Measurements from ENCODE around the gene CDKN1A.

- TF ChIP-seq POLR2A (IDR thresholded peaks at IDR 0.05; ENCODE audit: extremely low read depth, insufficient read length), result no peak
- TF ChIP-seq CTCF (IDR thresholded peaks at IDR 0.05; ENCODE audit: low read depth, low read length), result no peak
- no peak for TF ChIP-seq MAX (IDR thresholded peaks at IDR 0.05; ENCODE audit: low read depth, low read length)
- no peak for TF ChIP-seq MYC (IDR thresholded peaks at IDR 0.05; ENCODE audit: low read depth, low read length)
Measured at GRCh38 chr6:36655085-36655724, 23.3 kb upstream of the CDKN1A start.
